Measurements from ENCODE around the gene PDAP1.
"Not testable (repeated sequence)": the region's sequence is repeated elsewhere in the genome, so short reads cannot be mapped to it uniquely, and the experiment has no call there.

The PDAP1 gene

DNA sequence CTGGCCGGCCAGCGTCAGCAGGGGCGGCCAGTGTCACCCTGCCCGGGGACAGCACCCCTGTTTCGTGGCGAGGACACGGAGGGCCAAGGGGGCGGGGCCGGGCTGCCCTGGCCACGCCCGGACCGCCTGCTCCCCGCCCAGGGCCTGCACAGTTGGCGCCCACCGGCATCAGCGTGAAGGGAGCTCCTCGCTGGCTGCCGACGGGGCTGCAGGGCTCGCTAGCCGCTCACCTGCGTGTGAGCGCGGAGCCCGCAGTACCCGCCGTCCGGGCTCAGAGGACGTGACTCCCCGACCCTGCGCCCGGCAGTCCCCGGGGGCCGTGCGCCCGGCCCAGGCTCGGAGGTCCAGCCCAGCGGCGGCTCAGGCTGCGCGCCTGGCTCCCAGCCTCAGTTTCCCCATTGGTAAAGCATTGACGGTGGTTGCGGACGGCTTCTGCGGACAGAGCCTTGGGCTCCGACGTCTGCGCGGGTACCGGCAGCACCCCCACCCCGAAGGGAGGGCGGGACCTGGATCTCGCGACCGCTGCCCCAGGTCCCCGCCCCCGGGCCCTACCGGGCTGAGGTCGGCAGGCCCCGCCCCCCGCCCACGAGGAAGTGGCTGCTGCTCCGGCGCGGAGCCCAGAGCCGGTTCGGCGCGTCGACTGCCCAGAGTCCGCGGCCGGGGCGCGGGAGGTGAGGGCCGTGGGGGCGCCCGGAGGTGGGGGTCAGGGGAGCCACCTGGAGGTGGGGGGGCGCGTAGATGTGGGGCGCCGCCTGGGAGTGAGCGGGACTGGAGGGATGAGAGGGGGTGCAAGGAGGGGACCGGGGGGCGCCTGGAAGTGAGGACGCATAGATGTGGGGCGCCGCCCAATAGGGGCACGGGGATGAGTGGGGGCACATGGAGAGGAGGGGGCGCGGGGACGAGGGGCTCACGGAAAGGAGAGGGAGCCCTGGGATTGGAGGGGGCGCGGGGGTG is 34.0 kb downstream of the PDAP1 start, which contains the start of gene ARPC1B:
Gene ARPC1B (plus strand): TSS at position 620 of the 954 bp plus-strand sequence. CDS start 10,985 bp downstream, outside the sequence.
- peak in 1 of 2 donors; percentile 34 for DNase-seq

DNA sequence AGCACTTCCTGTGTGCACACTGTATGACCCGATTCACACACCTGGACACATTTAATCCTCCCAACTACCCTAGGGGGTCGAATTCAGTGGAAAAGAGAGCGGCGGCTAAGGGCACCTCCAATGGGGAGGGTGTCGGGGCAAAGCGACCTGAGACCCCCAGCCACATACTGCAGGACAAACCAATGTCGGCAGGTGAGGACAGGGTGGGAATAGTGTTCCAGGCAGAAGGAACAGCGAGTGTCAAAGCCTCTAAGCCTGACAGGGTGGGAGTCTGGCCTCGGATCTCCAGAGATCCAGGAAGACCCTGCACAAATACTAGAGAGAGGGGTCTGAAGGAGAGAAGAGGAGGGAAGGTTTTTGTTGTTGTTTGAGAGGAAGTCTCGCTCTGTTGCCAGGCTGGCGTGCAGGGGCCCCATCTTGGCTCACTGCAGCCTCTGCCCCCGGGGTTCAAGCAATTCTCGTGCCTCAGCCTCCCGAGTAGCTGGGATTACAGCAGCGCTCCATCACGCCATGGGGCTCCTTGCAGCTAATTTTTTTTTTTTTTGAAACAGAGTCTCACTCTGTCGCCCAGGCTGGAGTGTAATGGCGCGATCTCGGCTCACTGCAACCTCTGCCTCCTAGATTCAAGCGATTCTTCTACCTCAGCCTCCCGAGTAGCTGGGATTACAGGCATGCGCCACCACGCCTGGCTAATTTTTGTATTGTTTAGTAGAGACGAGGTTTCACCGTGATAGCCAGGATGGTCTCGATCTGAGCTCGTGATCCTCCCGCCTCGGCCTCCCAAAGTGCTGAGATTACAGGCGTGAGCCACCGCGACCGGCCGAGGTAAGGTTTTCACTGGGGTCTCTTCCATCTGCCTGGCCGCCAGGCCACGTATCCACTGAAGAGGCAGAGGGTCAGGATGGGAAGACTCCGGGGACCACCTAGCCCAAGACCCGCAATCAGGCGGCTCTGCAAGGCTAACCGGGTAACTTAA is 35.0 kb downstream of the PDAP1 start:
- no peak for DNase-seq

DNA sequence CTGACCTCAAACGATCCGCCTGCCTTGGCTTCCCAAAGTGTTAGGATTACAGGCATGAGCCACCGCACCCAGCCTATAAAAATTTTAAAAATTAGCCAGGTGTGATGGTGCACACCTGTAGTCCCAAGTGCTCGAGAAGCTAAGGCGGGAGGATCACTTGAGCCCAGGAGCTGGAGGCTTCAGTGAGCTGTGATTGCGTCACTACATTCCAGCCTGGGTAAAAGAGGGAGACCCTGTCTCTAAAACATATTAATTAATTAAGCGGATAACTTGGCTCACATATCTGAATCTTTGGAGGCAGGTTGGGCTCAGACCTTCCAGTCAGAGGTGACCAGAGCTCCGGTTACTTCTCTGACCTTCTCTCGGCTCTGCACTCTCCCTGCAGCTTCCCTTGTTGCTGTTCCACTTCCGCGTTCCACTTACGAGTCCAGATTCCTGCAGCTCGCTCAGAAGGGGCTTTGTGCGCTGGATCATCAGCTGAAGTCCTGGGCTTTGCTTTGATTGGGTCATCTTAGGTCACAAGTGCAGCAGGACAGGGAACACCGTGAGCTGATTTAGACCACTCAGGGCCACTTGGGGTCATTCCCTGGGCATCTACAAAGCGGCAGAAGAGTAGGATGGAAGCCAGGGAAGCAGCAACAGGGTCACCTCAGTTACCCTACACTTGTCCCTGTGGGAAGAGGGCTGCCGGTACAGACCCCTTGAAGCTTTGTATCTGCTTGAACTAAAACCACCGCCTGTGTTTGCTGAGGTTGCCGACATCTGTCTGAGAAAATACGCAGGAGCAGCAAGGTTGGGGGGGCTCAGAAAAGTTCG is 35.9 kb downstream of the PDAP1 start:
- no peak for DNase-seq

DNA sequence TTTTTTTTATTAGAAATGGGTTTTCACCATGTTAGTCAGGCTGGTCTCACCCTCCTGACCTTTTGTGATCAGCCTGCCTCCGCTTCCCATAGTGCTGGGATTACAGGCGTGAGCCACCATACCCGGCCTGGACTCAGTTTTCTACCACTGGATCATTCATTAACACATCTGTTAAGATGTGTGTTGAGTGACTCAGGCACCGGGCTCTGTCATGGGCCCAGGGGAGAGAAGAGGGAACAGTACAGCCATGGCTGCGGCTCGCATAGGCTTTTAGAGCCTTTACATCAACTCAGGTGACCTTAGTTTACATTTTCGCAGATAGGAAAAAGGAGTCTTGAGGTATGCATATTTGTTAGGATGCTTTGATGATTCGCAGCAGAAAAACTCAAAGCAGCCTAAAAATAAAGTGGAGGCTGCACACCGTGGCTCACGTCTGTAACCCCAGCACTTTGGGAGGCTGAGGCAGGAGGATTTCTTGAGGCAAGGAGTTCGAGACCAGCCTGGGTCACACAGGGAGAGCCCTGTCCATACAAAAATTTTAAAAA is 36.9 kb downstream of the PDAP1 start:
- DNase-seq = no peak

DNA sequence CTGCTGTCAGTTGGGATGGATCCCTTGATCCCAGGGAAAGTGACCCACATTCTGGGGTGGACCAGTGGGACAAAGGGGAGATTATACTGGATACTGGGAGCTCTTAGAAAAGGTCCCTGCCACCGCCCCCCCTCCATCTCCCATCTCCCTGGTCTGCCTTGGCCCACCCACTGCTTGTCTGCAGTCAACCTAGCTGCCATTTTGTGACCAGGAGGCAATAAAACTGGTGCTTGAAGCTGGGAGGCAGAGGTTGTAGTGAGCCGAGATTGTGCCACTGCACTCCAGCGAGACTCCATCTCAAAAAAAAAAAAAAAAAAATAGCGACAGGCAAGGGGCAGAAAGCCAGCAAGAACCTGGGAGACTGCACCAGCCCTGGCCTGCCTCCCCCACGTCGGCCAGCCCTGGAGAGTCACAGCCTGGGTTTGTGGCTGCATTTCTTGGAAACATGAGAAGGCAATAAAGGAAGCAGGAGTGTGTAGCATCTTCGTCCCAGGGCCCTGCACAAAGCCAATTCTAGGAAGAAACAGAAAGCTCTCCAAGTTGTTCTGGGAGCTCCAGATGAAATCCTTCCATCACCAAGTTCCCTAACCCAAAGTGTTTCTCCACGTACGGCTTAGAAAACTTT is 38.5 kb downstream of the PDAP1 start:
- DNase-seq = no peak

DNA sequence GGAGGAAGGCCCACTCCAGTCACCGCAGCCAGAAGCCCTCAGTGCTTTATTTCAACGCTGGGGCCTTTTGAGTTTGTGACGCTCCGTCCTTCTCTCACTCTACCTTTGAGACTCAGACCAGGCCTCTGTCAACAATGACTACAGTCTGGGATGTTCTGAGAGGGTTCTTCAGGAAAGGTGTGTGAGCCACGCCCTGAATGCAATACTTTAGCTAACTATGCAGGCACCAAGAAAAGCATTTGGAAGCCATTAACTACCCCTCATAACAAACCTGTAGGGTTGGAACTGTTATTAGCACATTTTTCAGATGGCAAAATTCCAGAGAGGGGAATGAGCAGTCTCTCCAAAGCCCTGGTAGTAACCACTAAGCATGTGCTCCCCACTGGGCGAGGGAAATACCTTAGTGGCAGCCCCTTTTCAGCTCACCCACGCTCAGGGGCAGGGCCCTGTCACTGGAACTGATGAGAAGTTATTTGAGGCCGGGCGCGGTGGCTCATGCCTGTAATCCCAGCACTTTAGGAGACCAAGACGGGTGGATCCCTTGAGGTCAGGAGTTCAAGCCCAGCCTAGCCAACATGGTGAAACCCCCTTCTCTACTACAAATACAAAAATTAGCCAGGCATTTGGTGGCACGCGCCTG is 39.5 kb downstream of the PDAP1 start:
- no peak for DNase-seq

DNA sequence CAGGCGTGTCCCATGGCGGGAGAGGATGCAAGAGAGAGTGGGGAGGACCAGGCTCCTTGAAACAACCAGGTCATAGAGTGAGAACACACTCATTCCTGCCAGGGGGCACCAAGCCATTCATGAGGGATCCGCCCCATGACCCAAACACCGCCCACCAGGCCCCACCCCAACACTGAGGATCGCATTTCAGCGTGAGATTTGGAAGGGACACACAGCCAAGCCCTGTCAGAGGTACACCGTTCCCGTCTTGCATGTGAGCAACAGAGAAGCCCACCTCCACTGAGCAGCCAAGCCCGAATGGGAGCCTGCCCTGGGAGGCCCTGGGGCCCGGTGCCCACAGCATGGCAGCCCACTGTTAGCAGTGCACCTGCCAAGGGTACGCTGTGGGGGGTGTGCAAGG is 41.8 kb downstream of the PDAP1 start:
- DNase-seq = no peak

DNA sequence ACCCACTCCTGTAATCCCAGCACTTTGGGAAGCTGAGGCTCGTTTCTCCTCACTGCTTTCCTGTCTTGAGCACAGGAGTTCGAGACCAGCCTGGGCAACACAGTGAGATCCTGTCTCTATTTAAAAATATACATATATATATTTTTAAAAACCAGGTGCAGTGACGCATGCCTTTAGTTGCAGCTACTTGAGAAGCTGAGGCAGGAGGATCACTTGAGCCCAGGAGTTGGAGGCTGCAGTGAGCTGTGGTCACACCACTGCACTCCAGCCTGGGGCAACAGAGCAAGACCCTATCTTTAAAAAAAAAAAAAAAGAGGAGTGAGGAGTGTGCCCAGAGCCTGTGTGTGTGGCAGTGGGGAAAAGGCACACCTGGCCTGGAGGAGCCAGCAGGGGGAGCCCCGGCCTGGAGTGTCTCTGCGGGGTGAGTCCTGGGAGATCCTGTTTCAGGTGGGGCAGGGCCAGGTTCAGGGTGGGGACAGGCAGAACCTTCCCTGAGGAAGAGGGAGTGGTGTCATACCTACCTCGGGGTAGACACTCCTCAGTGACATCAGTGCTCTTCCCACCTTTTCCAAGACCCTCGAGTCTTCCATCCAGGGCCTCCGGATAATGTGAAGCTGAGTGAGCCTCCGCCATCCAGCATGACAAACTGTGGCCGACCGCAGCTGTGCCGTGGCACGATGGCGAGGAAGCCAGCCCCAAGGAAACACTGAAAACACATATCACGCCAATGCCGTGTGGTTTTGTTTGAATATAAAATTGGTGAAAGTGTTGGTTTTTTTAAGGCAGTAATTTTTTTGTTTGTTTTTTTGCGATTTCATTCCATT is 42.9 kb downstream of the PDAP1 start:
- no peak for DNase-seq

DNA sequence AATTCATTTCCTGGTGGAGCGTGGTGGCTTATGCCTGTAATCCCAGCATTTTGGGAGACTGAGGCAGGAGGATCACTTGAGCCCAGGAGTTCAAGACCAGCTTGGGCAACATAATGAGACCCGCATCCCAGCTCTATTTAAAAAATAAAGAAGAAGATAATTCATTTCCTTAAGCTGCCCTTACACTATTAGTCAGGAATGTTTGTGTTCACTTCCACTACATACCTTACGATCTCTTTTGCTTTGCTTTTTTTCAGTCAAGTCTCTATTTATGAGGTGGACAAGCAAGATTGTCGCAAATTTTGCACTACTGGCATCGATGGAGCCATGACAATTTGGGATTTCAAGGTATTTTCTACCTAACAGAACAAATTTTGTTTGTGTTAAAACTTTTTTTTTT is 45.1 kb downstream of the PDAP1 start:
- DNase-seq = no peak

DNA sequence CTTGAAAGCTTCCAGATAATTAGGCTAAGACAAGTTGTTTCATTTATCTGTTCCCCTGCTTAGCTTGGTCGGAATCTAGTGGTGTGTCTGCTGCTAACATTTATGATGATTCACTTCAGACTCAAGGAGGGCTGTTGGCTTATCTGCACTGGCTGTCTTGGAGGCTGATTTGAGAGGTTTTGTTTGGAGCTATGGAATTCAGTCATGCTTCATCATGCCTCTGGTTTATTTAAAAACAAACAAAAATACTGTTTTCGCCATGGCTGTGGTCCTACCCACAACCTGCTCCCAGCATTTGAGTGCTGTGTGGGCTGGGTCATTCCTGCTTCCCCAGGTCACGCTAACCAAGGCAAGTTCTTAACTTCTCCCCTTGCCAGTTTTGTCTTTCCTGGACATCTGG is 45.6 kb downstream of the PDAP1 start:
- no peak for DNase-seq

DNA sequence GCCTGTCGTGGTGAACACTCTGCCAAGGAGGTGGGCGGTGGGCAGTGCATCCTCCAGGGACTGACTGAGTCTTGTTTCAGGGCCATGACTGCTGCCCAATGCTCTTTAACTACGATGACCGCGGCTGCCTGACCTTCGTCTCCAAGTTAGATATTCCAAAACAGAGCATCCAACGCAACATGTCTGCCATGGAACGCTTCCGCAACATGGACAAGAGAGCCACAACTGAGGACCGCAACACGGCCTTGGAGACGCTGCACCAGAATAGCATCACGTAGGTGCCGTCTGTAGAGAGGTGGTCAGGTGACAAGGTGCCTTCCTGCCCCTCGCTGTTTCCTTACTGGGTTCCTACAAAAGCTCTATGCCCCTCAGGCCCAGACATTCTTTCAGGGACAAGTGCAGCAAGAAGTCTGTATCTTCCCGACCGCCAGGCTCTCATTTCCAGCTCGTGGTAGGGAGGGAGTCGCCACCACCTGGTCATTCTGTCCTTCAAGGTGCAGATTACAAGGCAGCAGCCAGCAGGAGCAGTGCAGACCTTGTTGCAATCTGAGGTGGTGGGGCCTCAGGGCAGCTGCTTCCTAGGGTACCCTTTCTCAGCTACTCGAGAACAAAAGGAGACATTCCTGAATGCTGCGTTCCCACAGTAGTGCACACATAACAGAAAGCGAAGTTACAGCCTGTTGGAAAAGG is 48.8 kb downstream of the PDAP1 start:
- DNase-seq = no peak

DNA sequence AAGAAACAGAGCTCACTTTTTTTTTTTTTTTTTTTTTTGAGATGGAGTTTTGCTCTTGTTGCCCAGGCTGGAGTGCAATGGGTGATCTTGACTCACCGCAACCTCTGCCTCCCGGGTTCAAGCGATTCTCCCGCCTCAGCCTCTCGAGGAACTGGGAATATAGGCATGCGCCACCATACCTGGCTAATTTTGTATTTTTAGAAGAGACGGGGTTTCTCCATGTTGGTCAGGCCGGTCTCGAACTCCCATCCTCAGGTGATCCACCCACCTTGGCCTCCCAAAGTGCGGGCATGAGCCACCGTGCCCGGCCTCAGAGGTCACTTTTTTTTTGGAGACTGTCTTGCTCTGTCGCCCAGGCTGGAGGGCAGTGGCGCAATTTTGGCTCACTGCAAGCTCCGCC is 49.9 kb downstream of the PDAP1 start:
- DNase-seq = not testable (repeated sequence)

DNA sequence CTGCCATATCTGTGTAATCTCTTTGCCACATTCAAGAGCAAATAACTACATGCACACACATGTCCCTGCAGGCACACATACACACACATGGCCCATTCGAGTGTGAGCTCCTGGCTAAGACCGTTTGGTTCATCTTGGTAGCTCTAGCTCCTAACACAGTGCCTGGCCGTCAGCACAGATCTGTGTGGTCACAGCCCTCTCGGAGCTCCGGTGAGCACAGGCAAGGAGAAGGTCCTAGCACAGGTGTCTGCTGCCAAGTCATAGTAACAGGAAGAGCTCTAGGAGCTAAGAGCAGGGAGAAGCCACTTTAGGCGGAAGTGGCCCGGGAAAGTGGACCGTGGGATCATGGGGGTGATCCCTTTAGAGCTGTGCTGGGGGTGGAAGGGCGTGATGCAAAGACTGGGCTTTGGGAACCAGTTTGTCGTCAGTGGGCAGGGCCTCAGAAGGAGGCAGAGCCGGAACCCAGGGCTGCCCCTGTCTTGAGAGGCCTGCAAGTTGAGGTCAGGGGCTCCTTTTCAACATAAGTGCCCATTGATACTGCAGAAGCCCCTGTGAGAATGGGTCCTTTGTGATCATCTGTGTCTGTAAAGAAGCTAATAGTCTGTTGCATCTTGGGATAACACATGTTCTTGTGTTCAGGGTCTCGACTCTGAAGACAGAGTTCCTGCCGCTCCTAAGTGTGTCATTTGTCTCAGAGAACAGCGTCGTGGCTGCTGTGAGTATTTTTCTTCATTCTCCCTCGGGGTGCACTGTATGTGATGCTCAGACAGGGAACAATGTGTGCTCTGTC is 50.5 kb downstream of the PDAP1 start:
- peak; percentile 29 to 43 for DNase-seq

DNA sequence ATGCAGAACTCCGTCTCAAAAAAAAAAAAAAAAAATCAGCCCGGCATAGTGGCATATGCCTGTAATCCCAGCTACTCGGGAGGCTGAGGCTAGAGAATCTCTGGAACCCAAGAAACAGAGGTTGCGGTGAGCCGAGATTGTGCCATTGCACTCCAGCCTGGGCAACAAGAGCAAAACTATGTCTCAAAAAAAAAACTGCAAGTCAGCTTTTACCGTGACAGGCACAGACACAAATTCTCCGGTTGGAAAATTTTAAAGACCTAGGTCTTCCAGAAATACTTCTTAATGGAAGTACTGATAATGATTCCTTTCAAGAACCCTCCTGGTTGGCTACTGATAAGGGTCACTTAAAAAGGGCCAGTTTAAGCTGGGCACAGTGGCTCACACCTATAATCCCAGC is 53.3 kb downstream of the PDAP1 start:
- DNase-seq = no peak

DNA sequence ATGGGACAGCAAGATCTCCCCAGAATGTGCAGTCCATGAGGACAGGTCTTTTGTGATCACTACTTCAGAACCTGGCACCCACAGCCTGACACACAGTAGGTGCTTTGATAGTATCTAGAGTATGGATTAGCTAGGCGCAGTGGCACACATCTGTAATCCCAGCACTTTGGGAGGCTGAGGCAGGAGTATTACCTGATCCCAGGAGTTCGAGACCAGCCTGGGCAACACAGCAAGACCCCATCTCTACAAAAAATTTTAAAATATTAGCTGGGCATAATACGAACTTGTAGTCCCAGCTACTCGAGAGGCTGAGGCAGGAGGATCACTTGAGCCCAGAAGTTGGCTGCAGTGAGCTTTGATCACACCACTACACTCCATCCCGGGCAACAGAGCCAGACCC is 56.1 kb downstream of the PDAP1 start:
- no peak for DNase-seq

DNA sequence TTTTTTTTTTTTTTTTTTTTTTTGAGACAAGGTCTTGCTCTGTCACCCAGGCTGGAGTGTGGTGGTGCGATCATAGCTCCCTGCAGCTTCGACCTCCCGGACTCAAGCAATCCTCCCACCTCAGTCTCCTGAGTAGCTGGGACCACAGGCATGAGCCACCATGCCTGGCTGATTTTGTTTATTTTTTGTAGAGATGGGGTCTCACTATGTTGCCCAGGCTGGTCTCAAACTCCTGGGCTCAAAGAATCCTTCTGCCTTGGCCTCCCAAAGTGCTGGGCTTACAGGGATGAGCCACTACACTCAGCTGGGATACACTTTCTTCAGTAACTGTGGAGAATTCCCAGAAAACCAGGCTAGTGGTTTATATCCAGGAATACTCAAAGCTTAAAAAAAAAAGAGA is 57.8 kb downstream of the PDAP1 start:
- not testable (repeated sequence) for DNase-seq

Measured in hippocampal formation (tissue), 2 donors.